SK-N-SH treated with all-trans-retinoic acid at 6 μM for 48 hours (cell line): ENCODE results near the gene PABPN1L.

Source experiments
- BACH2 ChIP-seq: fragments of 250-450 bp; sonication (Bioruptor Pico); IDR thresholded peaks from 2 replicates; pipeline ENCODE4 v1.9.0; 2021; ENCODE audit warnings: mild to moderate bottlenecking, borderline replicate concordance
- ESRRG ChIP-seq: fragments of 250-450 bp; sonication (Bioruptor Pico); IDR thresholded peaks from 2 replicates; pipeline ENCODE4 v1.6.1; 2021; ENCODE audit warnings: mild to moderate bottlenecking
- ISL1 ChIP-seq: fragments of 250-450 bp; sonication (Bioruptor Pico); IDR thresholded peaks from 2 replicates; pipeline ENCODE4 v2.1.2; 2022; ENCODE audit warnings: mild to moderate bottlenecking, moderate library complexity
- PATZ1 ChIP-seq: fragments of 250-450 bp; sonication (Bioruptor Pico); IDR thresholded peaks from 2 replicates; pipeline ENCODE4 v1.8.0; 2020; ENCODE audit warnings: mild to moderate bottlenecking, moderate library complexity, borderline replicate concordance
- RARB ChIP-seq: fragments of 250-450 bp; sonication (Bioruptor Pico); IDR thresholded peaks from 2 replicates; pipeline ENCODE4 v1.8.0; 2021; ENCODE audit warnings: mild to moderate bottlenecking, moderate library complexity
- ZFP3 ChIP-seq: fragments of 250-450 bp; sonication (Bioruptor Pico); IDR thresholded peaks from 2 replicates; pipeline ENCODE4 v1.5.0; 2020; ENCODE audit warnings: mild to moderate bottlenecking, moderate library complexity
- TF ChIP-seq, protein P1 (sequence below): fragments of 250-450 bp; sonication (Bioruptor Pico); IDR thresholded peaks from 2 replicates; pipeline ENCODE4 v1.8.0; 2021; ENCODE audit warnings: low read depth, mild to moderate bottlenecking, moderate library complexity, borderline replicate concordance

DNA sequence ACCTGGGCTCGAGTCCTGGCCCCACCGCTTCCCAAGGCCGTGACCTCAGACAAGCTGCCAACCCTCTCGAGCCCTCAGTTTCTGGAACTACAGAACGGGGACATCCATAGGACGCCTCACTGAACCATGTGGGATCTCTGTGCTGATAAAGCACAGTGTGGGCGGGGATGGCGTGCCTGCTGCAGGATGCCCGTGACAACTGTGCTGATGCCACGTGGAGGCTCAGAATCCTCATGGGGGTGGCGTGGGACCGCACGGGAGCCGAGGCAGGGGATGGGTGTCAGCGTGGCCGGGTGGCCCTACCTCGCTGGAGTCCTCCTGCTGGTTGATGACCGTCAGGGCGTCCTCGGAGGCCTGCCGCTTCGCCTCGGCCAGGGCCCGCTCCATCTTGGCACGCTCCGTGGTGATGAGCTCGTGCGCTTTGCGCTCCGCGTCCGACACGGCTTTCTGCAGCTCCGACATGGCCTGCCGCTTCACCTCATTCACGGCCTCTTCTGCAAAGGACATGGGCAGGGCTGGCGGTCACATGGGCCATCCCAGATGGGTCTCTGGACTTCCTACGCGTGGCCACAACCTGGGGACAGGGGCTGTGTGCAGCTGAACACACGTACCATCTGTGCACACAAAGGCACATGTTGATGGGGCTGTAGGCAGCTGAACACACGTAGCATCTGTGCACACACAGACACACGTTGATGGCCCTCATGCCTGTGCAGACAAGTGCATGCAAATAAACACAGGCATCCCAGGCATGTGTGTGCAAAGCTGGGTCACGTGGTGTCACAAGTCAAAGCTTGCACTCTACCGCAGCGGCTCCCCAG lies 12.7 kb upstream of the PABPN1L start:
- TF ChIP-seq PATZ1 (CRISPR knock-in tag) (no peak), BACH2 (CRISPR knock-in tag) (no peak), ESRRG (no peak), ZFP3 (no peak), ISL1 (CRISPR knock-in tag) (no peak), RARB (no peak)
- TF ChIP-seq, protein P1, sequence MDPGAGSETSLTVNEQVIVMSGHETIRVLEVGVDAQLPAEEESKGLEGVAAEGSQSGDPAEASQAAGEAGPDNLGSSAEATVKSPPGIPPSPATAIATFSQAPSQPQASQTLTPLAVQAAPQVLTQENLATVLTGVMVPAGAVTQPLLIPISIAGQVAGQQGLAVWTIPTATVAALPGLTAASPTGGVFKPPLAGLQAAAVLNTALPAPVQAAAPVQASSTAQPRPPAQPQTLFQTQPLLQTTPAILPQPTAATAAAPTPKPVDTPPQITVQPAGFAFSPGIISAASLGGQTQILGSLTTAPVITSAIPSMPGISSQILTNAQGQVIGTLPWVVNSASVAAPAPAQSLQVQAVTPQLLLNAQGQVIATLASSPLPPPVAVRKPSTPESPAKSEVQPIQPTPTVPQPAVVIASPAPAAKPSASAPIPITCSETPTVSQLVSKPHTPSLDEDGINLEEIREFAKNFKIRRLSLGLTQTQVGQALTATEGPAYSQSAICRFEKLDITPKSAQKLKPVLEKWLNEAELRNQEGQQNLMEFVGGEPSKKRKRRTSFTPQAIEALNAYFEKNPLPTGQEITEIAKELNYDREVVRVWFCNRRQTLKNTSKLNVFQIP (CRISPR knock-in tag) = no peak
